ENCODE measurements around the gene RANBP17. TPM values are rescaled to one million over a fixed set of nuclear protein-coding genes. Genes with fewer than 3 reads are reported as not detected.

The RANBP17 gene
- total RNA-seq, 6 donors from 2014 or later, result 12.6 to 81.4 (median 23.9) TPM

- no peak for ATAC-seq (ENCODE audit: low FRiP score in 2 of 2)
Measured at GRCh38 chr5:170937914-170938313, 76.1 kb downstream of the RANBP17 start.

GRCh38 chr5:170939178-170939577 is 77.4 kb downstream of the RANBP17 start:
- WGBS, 2 donors, result 82 to 84% methylated on average over 8 of the region's 8 CpGs
- no peak for ATAC-seq (ENCODE audit: low FRiP score in 2 of 2)
- no peak for TF ChIP-seq POLR2AphosphoS5 (IDR thresholded peaks at IDR 0.05)

More at GRCh38 chr5:170937914-170938313, 76.1 kb downstream of the RANBP17 start:
- Histone ChIP-seq H3K4me1 (no peaks in the 10 kb centered on the region), H3K27me3 (no peaks in the 10 kb centered on the region), H3K36me3 (no peaks in the 10 kb centered on the region), H3K4me3 (no peak overlapping the region), H3K27ac (no peak overlapping the region), H3K9me3 (no peaks in the 10 kb centered on the region)
- DNase-seq, result no peak
- TF ChIP-seq CTCF (IDR thresholded peaks at IDR 0.05) (no peak), POLR2AphosphoS5 (IDR thresholded peaks at IDR 0.05) (no peak), EP300 (IDR thresholded peaks at IDR 0.05) (no peak), POLR2A (IDR thresholded peaks at IDR 0.05) (no peak)
- WGBS, 2 donors, result 87 to 88% methylated on average over 5 of the region's 5 CpGs

GRCh38 chr5:170941788-170942187 is 80.0 kb downstream of the RANBP17 start:
- Histone ChIP-seq H3K27me3 (no peaks in the 10 kb centered on the region), H3K4me3 (no peak overlapping the region), H3K4me1 (no peaks in the 10 kb centered on the region), H3K36me3 (no peaks in the 10 kb centered on the region), H3K27ac (no peak overlapping the region), H3K9me3 (no peaks in the 10 kb centered on the region)
- 93 to 97% methylated on average over 8 of the region's 8 CpGs for WGBS, 2 donors
- DNase-seq (no peak), ATAC-seq (ENCODE audit: low FRiP score in 2 of 2) (no peak)
- TF ChIP-seq POLR2A (IDR thresholded peaks at IDR 0.05), result no peak
- no peak for TF ChIP-seq EP300 (IDR thresholded peaks at IDR 0.05)
- TF ChIP-seq CTCF (IDR thresholded peaks at IDR 0.05), result no peak
- no peak for TF ChIP-seq POLR2AphosphoS5 (IDR thresholded peaks at IDR 0.05)

More at GRCh38 chr5:170939178-170939577, 77.4 kb downstream of the RANBP17 start:
- H3K9me3 ChIP-seq, result no peaks in the 10 kb centered on the region
- no peaks in the 10 kb centered on the region for H3K4me1 ChIP-seq
- no peak overlapping the region for H3K27ac ChIP-seq
- no peaks in the 10 kb centered on the region for H3K27me3 ChIP-seq
- no peaks in the 10 kb centered on the region for H3K36me3 ChIP-seq
- DNase-seq, result no peak
- H3K4me3 ChIP-seq, result no peak overlapping the region

- no peak for DNase-seq
Measured at GRCh38 chr5:170945275-170945674, 83.5 kb downstream of the RANBP17 start.

GRCh38 chr5:170960567-170960966 is 98.7 kb downstream of the RANBP17 start:
- WGBS, 2 donors, result 50 to 51% methylated on average over 3 of the region's 3 CpGs
- H3K36me3 ChIP-seq, result no peaks in the 10 kb centered on the region
- TF ChIP-seq POLR2A (IDR thresholded peaks at IDR 0.05) (no peak), EP300 (IDR thresholded peaks at IDR 0.05) (no peak), POLR2AphosphoS5 (IDR thresholded peaks at IDR 0.05) (no peak), CTCF (IDR thresholded peaks at IDR 0.05) (no peak)
- no peaks in the 10 kb centered on the region for H3K27me3 ChIP-seq
- ATAC-seq (ENCODE audit: low FRiP score in 2 of 2) (no peak), DNase-seq (no peak)
- H3K4me3 ChIP-seq, result no peak overlapping the region
- H3K4me1 ChIP-seq, result no peaks in the 10 kb centered on the region
- no peak overlapping the region for H3K27ac ChIP-seq
- H3K9me3 ChIP-seq, result no peaks in the 10 kb centered on the region

More at GRCh38 chr5:170945275-170945674, 83.5 kb downstream of the RANBP17 start:
- H3K36me3 ChIP-seq, result no peaks in the 10 kb centered on the region
- H3K9me3 ChIP-seq, result no peaks in the 10 kb centered on the region
- H3K4me3 ChIP-seq, result no peak overlapping the region
- WGBS, 2 donors, result 70 to 77% methylated on average over 3 of the region's 3 CpGs
- H3K27ac ChIP-seq, result no peak overlapping the region
- no peaks in the 10 kb centered on the region for H3K27me3 ChIP-seq
- no peak for ATAC-seq (ENCODE audit: low FRiP score in 2 of 2)
- no peak for TF ChIP-seq CTCF (IDR thresholded peaks at IDR 0.05)
- TF ChIP-seq EP300 (IDR thresholded peaks at IDR 0.05), result no peak
- no peak for TF ChIP-seq POLR2A (IDR thresholded peaks at IDR 0.05)
- no peak for TF ChIP-seq POLR2AphosphoS5 (IDR thresholded peaks at IDR 0.05)
- no peaks in the 10 kb centered on the region for H3K4me1 ChIP-seq
